ENCODE data around the gene BPIFB1.

- TF ChIP-seq CTCF (IDR thresholded peaks at IDR 0.05; ENCODE audit: insufficient read depth, low read length, poor library complexity, severe bottlenecking): no peak
- TF ChIP-seq EZH2phosphoT487 (conservative IDR thresholded peaks at IDR 0.05; ENCODE audit: low read length): no peak
These were observed 70.0 kb downstream of the BPIFB1 start for GRCh38 chr20:33353013-33353402.
